ENCODE results near the gene USHBP1. TPM values are rescaled to one million over a fixed set of nuclear protein-coding genes. Genes with fewer than 3 reads are reported as not detected.

Gene USHBP1
- total and polyA plus RNA-seq, 2 of the 13 experiments (the other 11 are each of a cell fraction or from before 2014, with no cell fraction given): 0.15 to 1.5 TPM

DNA sequence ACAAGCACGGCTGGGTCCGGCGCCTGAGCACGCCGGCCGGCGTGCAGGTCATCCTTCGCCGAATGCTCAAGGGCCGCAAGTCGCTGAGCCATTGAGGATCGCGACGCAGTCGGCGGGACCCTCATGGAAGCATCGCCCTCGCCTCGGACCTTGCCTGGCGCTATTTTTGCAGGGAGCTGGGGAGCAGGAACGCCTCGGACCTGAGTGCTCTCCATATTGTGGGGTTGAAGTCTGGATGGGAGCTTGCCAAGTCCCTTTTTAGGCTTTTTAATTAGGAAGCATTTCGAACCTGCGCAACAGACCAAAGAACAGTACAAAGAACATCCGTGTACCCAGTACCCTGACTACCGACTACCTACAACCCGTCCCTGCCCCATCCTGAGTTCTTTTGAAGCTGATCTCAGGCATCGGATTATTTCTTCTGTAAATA, 41.8 kb upstream of the USHBP1 start (continued):
- TF ChIP-seq, protein P1, sequence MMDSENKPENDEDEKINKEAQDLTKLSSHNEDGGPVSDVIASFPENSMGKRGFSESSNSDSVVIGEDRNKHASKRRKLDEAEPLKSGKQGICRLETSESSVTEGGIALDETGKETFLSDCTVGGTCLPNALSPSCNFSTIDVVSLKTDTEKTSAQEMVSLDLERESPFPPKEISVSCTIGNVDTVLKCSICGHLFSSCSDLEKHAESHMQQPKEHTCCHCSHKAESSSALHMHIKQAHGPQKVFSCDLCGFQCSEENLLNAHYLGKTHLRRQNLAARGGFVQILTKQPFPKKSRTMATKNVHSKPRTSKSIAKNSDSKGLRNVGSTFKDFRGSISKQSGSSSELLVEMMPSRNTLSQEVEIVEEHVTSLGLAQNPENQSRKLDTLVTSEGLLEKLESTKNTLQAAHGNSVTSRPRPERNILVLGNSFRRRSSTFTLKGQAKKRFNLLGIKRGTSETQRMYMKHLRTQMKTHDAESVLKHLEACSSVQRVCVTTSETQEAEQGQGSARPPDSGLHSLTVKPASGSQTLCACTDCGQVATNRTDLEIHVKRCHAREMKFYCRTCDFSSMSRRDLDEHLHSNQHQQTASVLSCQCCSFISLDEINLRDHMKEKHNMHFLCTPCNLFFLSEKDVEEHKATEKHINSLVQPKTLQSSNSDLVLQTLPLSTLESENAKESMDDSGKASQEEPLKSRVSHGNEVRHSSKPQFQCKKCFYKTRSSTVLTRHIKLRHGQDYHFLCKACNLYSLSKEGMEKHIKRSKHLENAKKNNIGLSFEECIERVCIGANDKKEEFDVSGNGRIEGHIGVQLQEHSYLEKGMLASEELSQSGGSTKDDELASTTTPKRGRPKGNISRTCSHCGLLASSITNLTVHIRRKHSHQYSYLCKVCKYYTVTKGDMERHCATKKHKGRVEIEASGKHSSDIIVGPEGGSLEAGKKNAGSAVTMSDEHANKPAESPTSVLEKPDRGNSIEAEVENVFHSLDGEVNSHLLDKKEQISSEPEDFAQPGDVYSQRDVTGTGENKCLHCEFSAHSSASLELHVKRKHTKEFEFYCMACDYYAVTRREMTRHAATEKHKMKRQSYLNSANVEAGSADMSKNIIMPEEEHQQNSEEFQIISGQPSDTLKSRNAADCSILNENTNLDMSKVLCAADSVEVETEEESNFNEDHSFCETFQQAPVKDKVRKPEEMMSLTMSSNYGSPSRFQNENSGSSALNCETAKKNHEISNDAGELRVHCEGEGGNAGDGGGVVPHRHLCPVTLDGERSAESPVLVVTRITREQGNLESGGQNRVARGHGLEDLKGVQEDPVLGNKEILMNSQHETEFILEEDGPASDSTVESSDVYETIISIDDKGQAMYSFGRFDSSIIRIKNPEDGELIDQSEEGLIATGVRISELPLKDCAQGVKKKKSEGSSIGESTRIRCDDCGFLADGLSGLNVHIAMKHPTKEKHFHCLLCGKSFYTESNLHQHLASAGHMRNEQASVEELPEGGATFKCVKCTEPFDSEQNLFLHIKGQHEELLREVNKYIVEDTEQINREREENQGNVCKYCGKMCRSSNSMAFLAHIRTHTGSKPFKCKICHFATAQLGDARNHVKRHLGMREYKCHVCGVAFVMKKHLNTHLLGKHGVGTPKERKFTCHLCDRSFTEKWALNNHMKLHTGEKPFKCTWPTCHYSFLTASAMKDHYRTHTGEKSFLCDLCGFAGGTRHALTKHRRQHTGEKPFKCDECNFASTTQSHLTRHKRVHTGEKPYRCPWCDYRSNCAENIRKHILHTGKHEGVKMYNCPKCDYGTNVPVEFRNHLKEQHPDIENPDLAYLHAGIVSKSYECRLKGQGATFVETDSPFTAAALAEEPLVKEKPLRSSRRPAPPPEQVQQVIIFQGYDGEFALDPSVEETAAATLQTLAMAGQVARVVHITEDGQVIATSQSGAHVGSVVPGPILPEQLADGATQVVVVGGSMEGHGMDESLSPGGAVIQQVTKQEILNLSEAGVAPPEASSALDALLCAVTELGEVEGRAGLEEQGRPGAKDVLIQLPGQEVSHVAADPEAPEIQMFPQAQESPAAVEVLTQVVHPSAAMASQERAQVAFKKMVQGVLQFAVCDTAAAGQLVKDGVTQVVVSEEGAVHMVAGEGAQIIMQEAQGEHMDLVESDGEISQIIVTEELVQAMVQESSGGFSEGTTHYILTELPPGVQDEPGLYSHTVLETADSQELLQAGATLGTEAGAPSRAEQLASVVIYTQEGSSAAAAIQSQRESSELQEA (CRISPR knock-in tag; IDR thresholded peaks at IDR 0.05; ENCODE audit: not compliant biosample characterization): no peak
- no peak for TF ChIP-seq SSRP1 (CRISPR knock-in tag; IDR thresholded peaks at IDR 0.05)
- no peak for TF ChIP-seq SRSF9 (IDR thresholded peaks at IDR 0.05; ENCODE audit: borderline replicate concordance, insufficient read depth, low read depth, low read length, poor library complexity, severe bottlenecking)
- TF ChIP-seq, protein P2, sequence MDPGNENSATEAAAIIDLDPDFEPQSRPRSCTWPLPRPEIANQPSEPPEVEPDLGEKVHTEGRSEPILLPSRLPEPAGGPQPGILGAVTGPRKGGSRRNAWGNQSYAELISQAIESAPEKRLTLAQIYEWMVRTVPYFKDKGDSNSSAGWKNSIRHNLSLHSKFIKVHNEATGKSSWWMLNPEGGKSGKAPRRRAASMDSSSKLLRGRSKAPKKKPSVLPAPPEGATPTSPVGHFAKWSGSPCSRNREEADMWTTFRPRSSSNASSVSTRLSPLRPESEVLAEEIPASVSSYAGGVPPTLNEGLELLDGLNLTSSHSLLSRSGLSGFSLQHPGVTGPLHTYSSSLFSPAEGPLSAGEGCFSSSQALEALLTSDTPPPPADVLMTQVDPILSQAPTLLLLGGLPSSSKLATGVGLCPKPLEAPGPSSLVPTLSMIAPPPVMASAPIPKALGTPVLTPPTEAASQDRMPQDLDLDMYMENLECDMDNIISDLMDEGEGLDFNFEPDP (CRISPR knock-in tag; conservative IDR thresholded peaks at IDR 0.05): no peak
- no peak for TF ChIP-seq FOXK2 (IDR thresholded peaks at IDR 0.05)
- no peak for TF ChIP-seq NKX3-1 (CRISPR knock-in tag; IDR thresholded peaks at IDR 0.05)
- TF ChIP-seq ZNF670 (CRISPR knock-in tag; IDR thresholded peaks at IDR 0.05; ENCODE audit: borderline replicate concordance): no peak

Measured in HepG2 (cell line).